Stimulated activated CD4-positive, alpha-beta T cell treated with anti-CD3 and anti-CD28 coated beads, Interleukin-4, amount 100 ng/mL, for 1 hour (primary cell): ENCODE data around the gene NFIA.
"Not testable (repeated sequence)": the region's sequence is repeated elsewhere in the genome, so short reads cannot be mapped to it uniquely, and the experiment has no call there.

Experiments used
- DNase-seq: peaks from one replicate; pipeline ENCODE4 v3.0.0-alpha.2; 2020

NFIA gene

DNA sequence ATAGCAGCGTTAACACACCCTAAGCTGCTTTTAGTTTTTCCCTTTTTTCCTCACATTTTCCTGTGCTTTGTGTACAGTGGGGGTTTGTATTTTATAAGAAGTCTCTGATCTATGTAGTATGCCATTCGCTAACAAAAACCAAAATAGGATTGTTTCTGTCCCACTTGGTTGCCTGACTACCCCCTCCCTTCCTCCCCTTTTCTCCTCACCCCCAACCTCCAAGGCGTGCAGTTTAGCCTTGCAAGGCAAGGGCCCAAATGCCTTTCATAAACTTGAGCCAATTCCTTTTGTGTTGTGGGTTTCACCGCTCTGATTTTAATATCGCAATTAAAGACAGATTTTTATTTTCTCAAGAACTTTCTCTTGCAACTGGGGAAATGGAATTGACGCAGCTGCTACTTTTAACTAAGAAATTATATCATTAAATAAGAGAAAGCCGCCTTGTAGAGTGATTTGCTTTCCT, 365.6 kb downstream of the NFIA start:
- no peak for DNase-seq

DNA sequence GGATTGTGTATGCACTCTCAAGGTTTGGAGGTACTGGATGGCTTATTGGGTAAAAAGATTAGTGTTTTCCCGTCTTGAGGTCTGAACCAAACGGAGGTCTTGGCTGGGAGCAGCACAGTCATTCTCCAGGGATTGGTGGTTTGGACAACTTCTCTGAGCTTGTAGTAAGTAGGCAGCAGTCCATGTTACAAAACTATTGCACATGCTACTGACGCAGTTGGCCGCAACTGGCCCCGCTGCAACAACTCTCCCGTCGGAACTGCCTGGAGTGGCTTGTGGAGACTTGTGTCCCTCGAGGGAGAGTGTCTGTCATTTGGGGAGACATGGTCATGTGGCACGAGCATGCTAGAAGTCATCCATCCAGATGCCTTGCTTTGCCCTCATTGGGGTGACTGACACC, 366.6 kb downstream of the NFIA start:
- DNase-seq: no peak

DNA sequence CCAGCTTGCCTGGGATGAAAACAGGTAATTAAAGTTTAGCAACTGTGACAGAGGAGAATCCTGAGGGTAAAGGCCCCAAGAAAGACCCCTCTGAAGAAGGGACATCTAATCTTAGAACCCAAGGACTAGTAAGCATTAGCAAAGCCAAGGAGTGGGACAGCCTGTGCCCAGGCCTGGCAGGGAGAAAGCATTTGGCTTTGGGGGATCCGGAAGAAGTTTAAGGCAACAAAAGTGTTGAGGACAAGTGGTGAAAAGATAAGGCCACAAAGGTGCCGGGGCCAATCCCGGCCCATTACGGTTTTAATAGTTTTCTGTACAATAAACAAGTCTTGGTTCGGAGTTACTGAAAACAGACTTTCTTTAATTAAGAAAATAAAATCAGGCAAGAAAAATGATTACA, 367.0 kb downstream of the NFIA start:
- DNase-seq: no peak

DNA sequence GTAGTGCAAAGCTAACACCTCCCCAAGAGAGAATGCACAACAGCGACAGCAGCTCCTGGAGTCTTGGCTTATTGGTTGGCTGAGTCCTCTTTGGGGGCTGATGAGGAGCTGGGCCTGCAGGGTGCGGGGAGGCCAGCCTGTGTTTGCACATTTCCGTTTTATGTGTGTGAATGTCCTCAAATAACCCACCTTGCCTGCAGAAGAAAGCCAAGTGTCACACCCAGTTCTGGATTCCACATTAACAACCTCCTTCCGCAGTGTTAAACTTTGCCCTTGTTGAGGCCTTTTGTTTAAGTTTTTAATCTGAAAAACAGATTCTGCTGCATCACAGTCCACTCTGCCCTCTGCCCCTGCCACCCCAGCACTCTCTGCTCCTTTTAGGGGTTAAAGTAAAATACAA, 368.1 kb downstream of the NFIA start:
- no peak for DNase-seq

DNA sequence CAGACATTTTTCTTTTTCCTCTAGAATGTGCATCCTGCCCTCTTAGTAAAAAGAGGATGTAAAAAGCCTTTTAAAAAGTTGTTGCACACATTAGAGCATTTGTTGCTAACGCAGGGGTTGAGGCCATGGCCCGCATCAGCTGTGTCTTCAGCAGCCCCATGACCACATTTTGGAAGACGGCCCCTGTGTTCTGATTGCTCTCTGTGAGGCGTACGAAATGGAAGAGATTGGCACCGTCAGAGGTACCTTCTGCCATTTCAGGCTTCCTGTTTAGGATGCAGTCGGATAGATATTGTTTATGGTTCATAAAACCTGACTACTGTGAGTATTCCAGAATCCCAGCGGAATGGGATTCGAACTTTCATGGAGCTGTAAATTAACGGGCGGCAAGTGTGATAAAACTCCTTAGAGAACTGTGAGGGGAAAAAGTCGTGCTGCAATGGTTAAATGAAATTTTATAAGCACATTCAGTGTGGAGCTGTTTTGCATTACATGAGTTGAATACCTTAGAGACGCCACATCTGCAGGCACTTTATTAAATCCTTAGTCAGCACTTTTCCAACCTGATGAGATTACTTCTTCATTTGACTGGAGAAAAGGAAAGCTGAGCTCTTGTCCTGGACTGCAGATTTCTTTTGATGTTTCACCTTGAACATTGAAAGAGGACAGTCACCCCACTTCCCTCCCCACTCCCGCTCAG, 368.7 kb downstream of the NFIA start:
- DNase-seq: no peak

DNA sequence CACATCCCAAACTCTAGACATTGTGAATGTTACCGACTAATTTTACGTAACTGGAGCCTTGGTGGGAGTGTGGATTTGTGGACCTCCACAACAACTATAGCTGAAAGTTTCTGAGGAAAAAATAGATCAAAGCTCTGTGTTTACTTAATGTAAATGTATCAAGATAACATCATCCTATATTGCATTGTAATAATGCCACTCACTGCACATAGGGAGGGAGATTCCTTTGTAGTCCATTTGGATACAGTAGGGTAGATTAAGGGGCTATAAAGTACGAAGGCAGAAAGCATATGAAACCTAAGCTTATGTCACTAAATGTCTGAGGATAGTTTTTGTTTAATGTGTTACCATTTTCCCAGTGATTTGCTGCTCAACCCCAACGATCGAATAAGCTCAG, 369.2 kb downstream of the NFIA start:
- DNase-seq: no peak

DNA sequence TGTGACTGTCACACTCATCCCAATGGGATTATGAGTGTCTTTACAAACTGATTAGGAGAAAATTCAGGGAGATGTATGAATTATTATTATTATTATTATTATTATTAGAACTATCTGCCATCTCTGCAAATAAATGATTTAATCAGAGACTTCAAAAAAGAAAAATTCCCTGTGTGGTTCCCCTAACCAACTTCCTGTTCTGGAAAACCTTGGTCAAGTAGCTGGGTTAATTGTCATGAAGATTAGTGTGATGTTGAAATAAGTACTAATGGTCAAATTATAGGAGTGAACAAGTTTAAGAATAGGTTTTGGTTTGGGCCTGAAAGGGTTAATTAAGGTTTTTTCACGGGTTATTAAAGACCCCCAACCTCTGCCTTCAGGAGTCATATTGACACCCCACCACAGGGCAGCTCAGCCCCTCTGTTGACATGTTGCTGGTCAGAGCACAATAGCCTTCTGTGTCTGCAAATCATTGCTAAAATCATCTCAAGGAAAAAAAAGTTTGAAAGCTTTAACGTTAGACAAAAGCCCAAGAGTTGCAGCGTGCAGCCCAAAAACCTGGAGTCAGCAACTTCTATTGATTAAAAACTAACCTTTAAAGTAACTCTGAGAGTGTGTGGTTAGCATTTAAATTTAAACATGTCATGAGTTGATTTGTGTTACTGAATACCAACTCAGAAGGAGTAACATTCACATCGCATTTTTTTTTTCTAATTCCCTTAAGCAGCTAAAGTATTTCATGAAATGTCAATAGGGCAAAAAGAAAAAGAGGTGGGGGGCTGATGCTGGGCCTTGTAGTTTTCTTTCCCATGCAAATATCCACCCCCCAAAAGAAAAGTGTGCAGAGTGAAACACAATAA, 370.0 kb downstream of the NFIA start:
- DNase-seq: no peak

DNA sequence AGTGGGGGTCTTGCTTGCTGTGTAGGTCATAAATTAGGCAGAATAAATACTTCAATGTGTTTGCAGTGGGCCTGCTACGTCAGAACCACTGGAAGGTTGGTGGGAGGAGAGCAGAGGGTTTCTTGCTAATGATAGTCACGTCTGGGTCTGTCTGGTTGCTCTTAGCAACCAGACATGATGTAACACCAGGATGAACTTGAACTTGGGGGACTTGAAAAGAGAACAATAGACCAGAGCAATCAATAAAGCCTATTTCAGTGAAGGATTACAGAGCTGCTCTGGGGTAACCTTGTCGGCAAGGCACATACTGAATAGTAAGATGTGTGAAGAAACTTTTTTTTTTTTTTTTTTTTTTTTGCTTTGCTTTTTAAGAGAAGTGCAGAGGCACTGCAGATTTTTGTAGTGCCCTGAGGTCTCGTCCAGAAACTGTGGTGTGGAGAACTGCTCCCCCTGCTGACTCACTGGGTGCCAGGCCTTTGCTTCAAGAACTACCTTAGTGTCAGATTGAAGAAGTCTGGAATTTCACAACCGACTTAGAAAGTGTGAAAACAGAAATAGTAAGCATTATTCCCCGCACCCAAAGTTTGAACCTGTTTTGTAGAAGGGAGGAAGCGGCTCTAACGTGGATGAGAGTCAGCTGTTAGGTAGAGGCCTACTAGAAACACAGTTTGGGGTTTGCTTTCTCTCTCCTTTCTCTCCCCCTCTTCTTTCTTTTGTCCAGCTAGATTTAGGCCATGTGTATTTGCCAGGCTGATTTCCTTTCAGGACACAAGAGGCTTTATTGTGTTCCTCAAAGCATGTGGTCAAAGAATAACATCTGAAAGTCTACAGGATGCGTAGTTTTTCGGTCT, 371.0 kb downstream of the NFIA start:
- peak; percentile 62 for DNase-seq

DNA sequence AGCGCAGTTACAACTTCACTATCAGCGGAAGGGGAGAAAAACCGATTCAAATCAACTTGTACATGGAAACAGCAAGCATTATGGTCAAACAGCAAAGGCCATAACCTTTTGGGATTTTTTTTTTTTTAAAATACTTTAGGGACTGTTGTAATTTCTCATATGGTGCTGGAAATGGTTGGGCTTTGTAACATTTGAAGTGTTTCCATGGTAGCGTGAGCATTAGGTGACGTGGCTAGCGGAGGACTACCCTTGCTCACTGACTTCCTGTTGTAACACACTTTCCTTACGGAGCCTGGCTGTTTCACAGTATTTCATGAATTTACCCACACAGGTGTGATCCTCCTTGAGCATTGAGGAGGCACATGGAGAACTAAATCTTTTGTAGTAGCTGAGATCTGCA, 373.0 kb downstream of the NFIA start:
- no peak for DNase-seq

DNA sequence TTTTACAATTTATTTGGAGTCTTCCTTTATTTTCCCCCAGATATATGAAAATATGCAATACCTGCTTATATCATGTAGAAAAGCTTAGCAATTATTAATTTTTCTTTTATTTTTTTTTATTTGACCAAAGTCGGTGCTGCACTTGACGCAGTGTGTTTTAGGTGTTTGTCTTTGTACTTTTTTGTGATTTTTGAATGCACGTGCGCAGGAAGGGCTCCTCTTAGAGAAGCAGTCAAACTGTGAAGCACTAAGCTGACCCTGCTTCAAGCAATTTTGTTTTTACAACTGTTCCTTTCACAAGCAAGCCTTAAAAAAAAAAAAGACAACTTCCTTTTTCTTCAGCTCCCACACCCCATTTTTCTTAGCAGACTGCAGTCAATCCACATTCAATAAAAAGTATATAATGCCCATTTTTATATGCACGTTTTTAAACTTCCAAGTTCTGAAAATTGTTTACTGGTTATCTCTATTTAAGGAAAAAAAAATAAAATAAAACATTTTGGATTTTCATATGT, 375.2 kb downstream of the NFIA start:
- no peak for DNase-seq

DNA sequence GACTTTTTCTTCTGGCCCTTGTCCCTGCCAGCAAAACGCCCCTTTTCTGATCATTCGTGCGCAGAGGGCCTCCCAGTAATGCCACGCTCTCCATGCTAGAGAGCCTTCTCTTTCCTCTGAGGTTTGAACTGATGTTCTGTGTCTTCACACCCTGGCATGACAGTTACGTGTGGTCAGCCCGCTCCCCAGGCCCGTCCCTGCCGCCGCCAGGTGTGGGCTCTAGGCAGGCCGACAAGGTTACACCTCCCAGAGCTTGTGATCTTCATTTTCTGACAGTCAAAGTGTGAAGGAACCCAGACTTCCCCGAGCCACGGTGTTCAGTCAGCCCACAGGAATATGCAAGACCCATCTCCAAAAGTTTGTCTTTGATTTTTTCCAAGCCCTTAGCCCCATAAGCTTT, 377.0 kb downstream of the NFIA start:
- no peak for DNase-seq

DNA sequence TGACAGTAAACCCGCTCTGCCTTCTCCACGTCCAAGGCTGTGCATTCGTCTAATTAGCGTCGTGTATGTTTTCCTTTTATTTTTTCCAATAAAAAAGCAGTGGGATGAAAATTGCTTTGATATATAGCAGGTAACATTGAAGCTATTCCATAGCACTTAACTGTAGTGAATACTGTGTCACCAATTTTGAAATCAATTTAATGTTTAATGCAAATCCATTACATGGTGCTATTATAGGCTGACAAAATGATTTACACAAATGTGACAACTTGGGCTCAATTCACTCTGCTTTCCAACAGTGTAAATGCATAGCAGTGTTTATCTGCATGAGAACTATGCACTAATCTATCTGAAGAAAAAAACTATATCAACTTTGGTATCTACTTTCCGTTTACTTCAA, 377.8 kb downstream of the NFIA start:
- no peak for DNase-seq

DNA sequence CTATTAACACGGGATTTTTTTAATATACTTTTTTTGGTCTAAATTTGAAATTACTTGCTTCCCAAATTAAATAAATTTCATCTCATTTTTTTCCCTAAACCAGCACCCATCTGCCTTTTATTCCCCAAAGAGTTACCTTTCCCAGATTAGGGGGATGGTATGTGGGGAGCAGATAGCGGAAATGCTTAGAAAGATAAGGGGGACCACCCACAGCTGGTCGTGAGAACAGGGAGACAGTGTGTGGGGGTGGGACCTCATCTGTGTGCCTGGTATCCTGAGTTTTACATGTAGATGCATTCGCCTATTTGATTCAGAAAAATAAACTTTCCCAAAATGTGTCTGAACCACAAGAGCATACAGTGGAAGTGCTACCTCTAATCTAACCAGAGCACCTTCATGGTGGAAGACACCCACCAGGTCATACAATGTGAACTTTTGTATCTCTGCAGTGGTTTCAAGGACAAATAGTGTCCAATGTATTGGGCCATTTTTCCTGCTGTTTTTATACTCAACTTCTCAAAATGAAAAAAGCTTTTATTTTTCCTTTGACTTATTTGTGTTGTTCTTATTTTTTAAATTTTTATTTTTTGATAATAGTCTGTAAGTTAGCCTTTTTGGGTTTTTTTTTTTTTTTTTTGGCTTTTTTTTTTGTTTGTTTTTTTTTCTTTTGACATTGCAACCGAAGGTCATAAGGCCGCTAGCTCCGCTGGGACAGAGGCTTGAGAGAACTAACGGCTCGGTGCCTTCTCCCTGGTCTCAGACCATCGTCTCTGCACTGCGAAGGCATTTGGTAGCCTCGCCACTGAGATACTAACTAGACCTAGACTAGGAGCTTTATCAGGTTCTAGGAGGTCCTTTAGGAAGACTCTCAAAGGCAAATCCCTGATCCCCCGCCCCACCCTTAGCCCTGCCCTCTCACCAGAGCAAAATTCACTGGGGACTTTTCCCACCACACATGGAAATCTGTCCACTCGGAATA, 379.3 kb downstream of the NFIA start:
- no peak for DNase-seq

DNA sequence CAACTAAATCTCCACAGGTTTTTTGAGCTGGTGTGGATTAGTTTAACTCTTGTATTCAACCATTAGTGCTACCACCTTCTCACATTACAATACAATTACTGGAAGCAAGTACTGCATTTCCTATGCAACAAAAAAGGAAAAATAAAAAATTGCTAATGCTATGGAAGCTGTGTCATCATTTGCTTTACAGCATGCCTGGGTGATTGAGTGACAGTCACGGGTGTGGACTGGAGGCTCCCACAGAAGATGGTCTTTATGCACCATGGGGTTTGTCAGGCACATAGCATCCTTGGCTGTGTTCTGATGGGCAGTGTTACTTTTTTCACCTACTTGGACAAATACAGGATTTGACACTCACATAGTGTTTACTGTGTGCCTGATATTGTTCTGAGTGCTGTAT, 380.3 kb downstream of the NFIA start:
- DNase-seq: no peak

DNA sequence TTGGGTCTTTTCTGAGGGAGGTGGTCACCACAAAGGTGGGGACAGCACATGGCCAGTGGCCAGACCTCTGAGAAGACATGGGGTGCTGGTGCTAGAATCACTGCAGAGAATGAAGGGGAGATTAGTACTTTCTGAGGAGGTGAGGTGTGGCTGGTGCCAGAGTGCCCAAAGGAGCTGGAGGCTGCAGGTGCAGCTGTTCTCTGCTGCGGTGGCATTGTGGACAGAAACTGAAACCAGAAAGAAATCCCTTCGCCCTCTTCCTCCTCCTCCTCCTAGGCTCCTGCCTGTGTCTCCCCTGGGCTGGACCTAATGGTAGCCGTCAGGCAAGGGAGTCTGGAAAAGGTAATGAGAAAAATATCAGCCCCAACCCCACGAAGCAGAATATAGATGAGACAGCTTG, 380.9 kb downstream of the NFIA start:
- no peak for DNase-seq

DNA sequence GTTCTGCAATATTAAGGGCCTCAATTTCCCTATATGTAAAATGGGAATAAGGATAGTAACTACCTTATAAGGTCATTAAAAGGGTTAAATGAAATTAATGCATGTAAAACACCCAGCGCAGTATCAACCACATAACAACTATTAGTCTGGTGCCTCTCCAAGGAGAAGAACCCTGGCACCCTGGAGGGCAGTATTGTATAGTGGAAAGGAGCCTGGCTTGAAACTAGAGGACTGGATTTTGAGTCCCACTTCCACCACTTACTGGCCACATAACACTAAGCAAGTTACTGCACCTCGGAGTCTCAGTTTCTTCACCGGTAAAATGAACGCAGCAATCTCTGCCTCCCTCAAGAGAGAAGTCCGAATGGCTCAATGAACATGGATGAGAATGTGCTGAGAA, 385.5 kb downstream of the NFIA start:
- not testable (repeated sequence) for DNase-seq

DNA sequence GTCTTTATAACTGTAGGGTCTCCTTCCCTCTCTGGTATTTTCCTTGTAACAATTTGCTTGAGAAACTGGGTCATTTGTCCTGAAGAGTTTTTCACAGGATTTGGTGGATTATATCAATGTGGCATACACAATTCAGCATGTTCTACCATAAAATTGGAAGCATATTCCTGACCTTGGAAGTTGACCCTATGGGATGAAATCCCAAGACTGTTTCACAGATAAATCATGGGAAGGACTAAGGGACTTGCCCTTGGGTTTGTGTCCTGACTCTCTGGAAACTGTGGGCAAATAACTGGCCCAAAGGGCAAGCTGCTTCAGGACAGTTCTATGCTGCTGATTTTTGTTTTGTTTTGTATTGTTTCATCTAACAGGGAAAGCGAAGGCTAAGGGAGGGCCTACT, 387.0 kb downstream of the NFIA start:
- DNase-seq: no peak

DNA sequence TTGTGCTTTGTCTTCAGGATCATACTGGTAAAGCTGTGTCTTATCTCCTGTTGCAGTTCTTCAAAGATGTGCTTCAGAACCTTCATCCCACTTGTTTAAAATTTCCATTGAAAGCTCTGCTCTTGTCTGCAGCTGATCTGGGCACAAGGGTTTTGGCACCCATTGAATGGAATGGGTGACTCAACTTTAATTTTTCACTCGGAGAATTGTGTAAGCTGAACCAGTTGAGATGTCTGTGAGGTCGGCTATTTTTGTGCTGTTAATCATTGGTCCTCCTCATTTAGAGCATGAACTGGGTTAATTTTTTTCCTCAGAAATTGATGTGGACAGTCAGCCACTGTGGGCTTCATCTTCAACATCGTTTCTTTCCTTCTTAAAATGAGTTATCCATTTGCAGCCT, 390.5 kb downstream of the NFIA start:
- DNase-seq: no peak

DNA sequence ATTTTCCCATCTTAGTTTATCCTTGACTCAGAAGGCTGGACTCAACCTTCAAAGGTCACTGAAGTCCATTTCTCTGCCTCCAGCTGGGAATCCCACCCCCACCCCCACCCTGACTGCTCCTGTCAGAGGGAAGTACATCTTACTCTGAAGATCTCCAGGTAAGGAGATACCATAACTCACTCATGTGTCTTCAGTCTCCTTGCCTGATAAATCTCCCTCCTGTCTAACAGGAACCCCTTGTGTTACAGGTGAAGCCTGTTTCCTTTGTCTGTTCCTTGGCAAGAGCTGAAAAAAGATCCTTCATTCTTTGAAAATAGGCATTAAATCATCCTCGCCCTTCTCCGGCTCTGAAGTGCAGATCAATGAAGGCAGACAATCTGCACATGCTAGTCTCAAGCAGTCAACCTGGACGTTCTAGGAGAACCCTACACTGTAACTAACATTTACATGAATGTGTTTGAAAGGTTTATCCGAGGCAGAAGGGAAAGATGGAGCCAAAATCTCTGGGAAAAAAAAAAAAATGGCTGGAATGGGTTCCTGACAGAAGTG, 392.0 kb downstream of the NFIA start:
- no peak for DNase-seq

DNA sequence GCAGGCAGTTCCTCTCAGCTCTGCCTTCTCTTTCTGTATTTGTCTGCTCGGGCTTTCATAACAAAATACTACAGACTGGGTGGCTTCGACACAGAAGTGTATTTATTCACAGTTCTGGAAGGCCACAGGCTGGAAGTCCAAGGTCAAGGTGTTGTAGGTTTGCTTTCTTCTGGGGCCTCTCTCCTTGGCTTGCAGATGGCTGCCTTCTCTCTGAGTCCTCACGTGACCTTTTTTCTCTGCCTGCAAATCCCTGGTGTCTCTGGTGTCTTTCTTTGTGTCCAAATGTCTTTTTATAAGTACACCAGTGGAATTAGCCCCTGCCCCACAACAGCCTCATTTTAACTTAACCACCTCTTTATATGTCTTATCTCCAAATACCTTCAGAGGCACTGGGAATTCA, 392.6 kb downstream of the NFIA start:
- no peak for DNase-seq

DNA sequence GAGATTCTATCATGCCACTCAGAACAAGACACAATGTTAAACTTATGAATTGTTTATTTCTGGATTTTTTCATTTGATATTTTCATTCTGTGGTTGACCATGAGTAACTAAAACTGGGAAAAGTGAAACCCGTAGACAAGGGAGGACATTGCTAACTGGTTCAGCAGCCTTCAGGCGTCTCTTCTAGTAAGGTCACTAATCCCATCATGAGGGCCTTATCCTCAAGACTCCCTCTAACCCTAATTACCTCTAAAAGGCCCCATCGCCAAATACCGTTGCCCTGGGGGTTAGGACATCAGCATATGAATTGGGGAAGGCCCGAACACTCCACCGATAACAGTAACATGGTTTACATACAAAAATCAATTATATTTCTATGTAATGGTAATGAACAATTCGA, 394.9 kb downstream of the NFIA start:
- no peak for DNase-seq
